Measurements from ENCODE around the gene ANKRD53. TPM values are rescaled to one million over a fixed set of nuclear protein-coding genes. Genes with fewer than 3 reads are reported as not detected.

Gene ANKRD53
- total RNA-seq, 1 donor from 2014 or later = 11.7 TPM

DNA sequence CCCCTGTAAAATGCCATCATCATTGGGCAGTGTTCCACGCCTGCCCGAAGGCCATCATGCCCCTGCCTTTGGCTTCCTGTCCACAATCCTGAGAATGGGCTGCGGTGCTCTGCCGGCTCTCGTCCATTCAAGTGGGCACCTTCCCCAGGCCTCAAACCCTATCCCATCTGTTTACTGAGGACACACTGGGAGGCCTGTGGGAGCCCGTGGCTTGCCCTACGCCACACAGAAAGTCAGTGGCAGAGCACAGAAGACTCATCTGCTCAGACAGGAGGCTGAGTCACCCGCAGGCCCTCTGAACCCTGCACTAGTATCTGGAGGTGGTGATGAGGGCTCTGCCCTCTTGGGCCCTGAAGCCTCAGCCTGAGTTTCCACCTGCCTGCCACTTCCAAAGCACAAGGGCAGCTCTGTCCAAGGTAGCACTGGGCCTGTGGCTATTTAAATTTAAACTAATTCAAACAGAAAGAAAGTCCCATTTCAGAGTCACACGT lies 19.1 kb upstream of the ANKRD53 start:
- Mint-ChIP-seq H3K9me3 (ENCODE audit: unreplicated experiment) (peaks cover 2% of the 10 kb centered on the region), H3K4me1 (ENCODE audit: low read depth, unreplicated experiment) (no peaks in the 10 kb centered on the region), H3K4me3 (ENCODE audit: unreplicated experiment) (no peak overlapping the region), H3K27me3 (ENCODE audit: unreplicated experiment) (peaks cover 15% of the 10 kb centered on the region), H3K27ac (ENCODE audit: unreplicated experiment) (no peak overlapping the region), H3K36me3 (ENCODE audit: unreplicated experiment) (no peaks in the 10 kb centered on the region)
- DNase-seq = no peak
- TF ChIP-seq, protein P1, sequence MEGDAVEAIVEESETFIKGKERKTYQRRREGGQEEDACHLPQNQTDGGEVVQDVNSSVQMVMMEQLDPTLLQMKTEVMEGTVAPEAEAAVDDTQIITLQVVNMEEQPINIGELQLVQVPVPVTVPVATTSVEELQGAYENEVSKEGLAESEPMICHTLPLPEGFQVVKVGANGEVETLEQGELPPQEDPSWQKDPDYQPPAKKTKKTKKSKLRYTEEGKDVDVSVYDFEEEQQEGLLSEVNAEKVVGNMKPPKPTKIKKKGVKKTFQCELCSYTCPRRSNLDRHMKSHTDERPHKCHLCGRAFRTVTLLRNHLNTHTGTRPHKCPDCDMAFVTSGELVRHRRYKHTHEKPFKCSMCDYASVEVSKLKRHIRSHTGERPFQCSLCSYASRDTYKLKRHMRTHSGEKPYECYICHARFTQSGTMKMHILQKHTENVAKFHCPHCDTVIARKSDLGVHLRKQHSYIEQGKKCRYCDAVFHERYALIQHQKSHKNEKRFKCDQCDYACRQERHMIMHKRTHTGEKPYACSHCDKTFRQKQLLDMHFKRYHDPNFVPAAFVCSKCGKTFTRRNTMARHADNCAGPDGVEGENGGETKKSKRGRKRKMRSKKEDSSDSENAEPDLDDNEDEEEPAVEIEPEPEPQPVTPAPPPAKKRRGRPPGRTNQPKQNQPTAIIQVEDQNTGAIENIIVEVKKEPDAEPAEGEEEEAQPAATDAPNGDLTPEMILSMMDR (IDR thresholded peaks at IDR 0.05; ENCODE audit: partially characterized antibody, unreplicated experiment) = no peak

DNA sequence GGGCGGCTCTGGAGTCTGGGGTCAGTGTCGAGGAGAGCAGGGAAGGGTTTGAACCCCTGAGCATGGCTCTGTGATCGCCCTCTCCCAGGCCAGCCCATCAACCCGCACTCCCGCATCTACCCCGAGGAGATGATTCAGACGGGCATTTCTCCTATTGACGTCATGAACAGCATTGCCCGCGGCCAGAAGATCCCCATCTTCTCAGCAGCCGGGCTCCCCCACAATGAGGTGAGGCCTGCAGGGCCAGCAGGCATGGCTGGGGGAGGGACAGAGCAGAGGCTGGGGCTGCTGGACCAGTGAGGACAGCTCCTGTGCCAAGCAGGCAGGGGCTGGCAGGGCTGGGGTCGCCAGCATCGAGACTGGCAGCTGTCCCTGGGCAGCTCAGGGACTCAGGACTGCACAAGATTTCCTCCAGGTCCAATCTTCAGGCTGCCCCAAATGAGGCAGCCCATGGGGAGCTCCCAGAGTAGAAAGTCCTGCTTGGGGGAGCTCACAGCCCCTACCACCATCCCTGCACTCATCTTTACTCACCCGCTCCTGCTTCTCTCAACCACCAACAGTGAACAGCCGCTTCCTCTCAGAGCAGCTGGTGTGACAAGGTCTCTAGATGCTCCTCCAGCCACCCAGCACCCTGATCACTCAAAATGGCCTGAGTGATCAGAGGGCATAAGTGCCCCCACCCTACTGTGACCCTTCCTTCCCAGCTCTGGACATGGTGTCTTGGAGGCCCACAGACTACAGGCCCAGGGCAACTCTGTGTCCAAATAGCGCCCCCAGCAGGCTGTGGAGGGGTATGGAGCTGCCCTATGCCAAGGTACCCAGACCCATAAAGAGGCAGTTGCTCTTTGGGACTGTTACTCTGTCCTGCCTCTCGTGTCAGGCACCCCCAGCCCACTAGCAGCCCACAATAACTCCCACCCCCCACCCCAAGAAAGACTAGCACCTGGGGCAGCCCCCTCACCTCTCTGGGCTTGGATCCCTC lies 18.3 kb upstream of the ANKRD53 start:
- H3K4me1 Mint-ChIP-seq (ENCODE audit: low read depth, unreplicated experiment) = peaks cover under 1% of the 10 kb centered on the region
- no peak overlapping the region for H3K4me3 Mint-ChIP-seq (ENCODE audit: unreplicated experiment)
- TF ChIP-seq, protein P1 (IDR thresholded peaks at IDR 0.05; ENCODE audit: partially characterized antibody, unreplicated experiment) = peak; percentile 29
- DNase-seq = no peak
- H3K27me3 Mint-ChIP-seq (ENCODE audit: unreplicated experiment) = peaks cover 17% of the 10 kb centered on the region
- peaks cover 2% of the 10 kb centered on the region for H3K9me3 Mint-ChIP-seq (ENCODE audit: unreplicated experiment)
- no peaks in the 10 kb centered on the region for H3K36me3 Mint-ChIP-seq (ENCODE audit: unreplicated experiment)
- no peak overlapping the region for H3K27ac Mint-ChIP-seq (ENCODE audit: unreplicated experiment)

DNA sequence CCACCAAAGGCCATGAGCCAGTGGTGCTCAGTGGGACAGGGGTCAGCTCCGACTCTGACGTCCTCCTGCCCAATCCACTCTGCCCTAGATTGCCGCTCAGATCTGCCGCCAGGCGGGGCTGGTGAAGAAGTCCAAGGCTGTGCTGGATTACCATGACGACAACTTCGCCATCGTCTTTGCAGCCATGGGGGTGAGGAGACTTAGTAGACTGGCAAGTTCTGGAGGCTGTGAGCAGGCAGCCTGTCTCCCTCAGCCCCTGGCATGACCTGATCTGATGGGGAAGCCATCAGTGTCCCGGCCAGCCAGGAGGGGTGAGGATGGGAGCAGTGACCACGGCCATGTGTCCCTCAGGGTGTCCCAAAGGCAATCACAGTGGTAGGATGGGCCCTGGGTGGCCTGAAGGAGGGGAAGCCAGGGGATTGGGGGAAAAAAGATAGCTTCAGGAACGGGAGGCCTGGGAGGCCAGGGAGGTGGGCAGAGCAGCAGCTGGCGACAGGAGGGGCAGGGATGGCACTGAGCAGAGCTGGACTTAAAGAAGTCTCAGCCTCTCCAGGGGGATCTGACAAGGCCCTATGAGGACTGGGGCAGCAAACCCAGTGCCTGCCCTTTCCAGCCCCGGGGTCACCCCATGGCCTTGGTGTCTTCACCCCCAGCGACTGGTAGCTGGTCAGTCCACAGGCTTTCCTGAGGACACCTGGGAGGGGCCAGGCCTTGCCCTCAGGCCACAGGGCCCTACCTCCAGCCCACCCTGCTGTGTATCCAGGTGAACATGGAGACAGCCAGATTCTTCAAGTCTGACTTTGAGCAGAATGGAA lies 17.4 kb upstream of the ANKRD53 start:
- H3K27me3 Mint-ChIP-seq (ENCODE audit: unreplicated experiment) = peaks cover 19% of the 10 kb centered on the region
- no peak for DNase-seq
- peaks cover 2% of the 10 kb centered on the region for H3K9me3 Mint-ChIP-seq (ENCODE audit: unreplicated experiment)
- H3K4me1 Mint-ChIP-seq (ENCODE audit: low read depth, unreplicated experiment) = peaks cover 1% of the 10 kb centered on the region
- H3K27ac Mint-ChIP-seq (ENCODE audit: unreplicated experiment) = no peak overlapping the region
- no peaks in the 10 kb centered on the region for H3K36me3 Mint-ChIP-seq (ENCODE audit: unreplicated experiment)
- TF ChIP-seq, protein P1 (IDR thresholded peaks at IDR 0.05; ENCODE audit: partially characterized antibody, unreplicated experiment) = no peak
- no peak overlapping the region for H3K4me3 Mint-ChIP-seq (ENCODE audit: unreplicated experiment)

DNA sequence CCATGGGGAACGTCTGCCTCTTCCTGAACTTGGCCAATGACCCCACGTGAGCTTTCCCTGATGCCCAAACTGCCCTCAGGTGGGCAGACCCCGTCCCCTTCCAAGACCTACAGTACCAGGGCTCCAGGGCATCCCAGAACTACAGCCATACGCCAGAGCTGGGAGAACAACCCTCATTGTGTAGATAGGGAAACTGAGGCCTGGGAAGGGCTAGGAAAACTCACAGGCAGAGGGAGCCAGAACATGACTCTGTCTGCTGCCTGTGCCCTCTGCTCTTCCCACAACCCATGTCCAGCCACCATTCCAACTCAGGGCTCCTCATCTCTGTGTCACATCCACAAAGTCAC lies 16.8 kb upstream of the ANKRD53 start:
- Mint-ChIP-seq H3K9me3 (ENCODE audit: unreplicated experiment) (peaks cover 2% of the 10 kb centered on the region), H3K4me1 (ENCODE audit: low read depth, unreplicated experiment) (peaks cover 1% of the 10 kb centered on the region), H3K4me3 (ENCODE audit: unreplicated experiment) (no peak overlapping the region), H3K27me3 (ENCODE audit: unreplicated experiment) (peaks cover 19% of the 10 kb centered on the region), H3K27ac (ENCODE audit: unreplicated experiment) (no peak overlapping the region), H3K36me3 (ENCODE audit: unreplicated experiment) (no peaks in the 10 kb centered on the region)
- TF ChIP-seq, protein P1 (IDR thresholded peaks at IDR 0.05; ENCODE audit: partially characterized antibody, unreplicated experiment) = no peak
- DNase-seq = no peak
